GM21447 (cell line): Measurements from ENCODE around the gene NEIL1.
A peak's percentile ranks its signal among the peaks of the same experiment; 100 is the strongest.

Experiments
- ATAC-seq: cut with Tn5 transposase; IDR thresholded peaks from one replicate; pipeline ENCODE4 v1.9.1; 2021; ENCODE audit not compliant: unreplicated experiment

Gene NEIL1

GRCh38 chr15:75356006-75356405, 9.2 kb downstream of the NEIL1 start:
- ATAC-seq: no peak

- ATAC-seq: no peak
Measured at GRCh38 chr15:75356517-75356916, 9.7 kb downstream of the NEIL1 start.

GRCh38 chr15:75357976-75358673, 11.3 kb downstream of the NEIL1 start:
- no peak for ATAC-seq

- ATAC-seq: no peak
Measured at GRCh38 chr15:75358771-75359536, 12.1 kb downstream of the NEIL1 start.

GRCh38 chr15:75359537-75360250, 12.9 kb downstream of the NEIL1 start:
- no peak for ATAC-seq

GRCh38 chr15:75360391-75360790, 13.6 kb downstream of the NEIL1 start:
- ATAC-seq: no peak

GRCh38 chr15:75360856-75361255, 14.0 kb downstream of the NEIL1 start:
- ATAC-seq: no peak

GRCh38 chr15:75361361-75361988, 14.6 kb downstream of the NEIL1 start:
- no peak for ATAC-seq

GRCh38 chr15:75361989-75362641, 15.3 kb downstream of the NEIL1 start:
- no peak for ATAC-seq

GRCh38 chr15:75362642-75363249, 15.9 kb downstream of the NEIL1 start:
- ATAC-seq: no peak

- no peak for ATAC-seq
Measured at GRCh38 chr15:75363786-75364185, 16.9 kb downstream of the NEIL1 start.

GRCh38 chr15:75364881-75365280, 18.0 kb downstream of the NEIL1 start:
- ATAC-seq: no peak

GRCh38 chr15:75366163-75366562, 19.3 kb downstream of the NEIL1 start:
- ATAC-seq: no peak

GRCh38 chr15:75367006-75367405, 20.2 kb downstream of the NEIL1 start:
- ATAC-seq: no peak

- no peak for ATAC-seq
Measured at GRCh38 chr15:75367406-75367912, 20.6 kb downstream of the NEIL1 start.

GRCh38 chr15:75367913-75368688, 21.3 kb downstream of the NEIL1 start, which contains the start of gene MAN2C1:
Gene MAN2C1, minus strand, starts transcription at chr15:75368607. Its CDS starts 24 bp downstream, at chr15:75368583.
- peak; percentile 83 for ATAC-seq

GRCh38 chr15:75368689-75369239, 21.9 kb downstream of the NEIL1 start:
- ATAC-seq: peak; percentile 19

- no peak for ATAC-seq
Measured at GRCh38 chr15:75369897-75370581, 23.2 kb downstream of the NEIL1 start.
